ENCODE data around the gene NOX5. TPM values are rescaled to one million over a fixed set of nuclear protein-coding genes. Genes with fewer than 3 reads are reported as not detected.

The NOX5 gene
- total RNA-seq, 1 donor from 2014 or later = 0.14 TPM

DNA sequence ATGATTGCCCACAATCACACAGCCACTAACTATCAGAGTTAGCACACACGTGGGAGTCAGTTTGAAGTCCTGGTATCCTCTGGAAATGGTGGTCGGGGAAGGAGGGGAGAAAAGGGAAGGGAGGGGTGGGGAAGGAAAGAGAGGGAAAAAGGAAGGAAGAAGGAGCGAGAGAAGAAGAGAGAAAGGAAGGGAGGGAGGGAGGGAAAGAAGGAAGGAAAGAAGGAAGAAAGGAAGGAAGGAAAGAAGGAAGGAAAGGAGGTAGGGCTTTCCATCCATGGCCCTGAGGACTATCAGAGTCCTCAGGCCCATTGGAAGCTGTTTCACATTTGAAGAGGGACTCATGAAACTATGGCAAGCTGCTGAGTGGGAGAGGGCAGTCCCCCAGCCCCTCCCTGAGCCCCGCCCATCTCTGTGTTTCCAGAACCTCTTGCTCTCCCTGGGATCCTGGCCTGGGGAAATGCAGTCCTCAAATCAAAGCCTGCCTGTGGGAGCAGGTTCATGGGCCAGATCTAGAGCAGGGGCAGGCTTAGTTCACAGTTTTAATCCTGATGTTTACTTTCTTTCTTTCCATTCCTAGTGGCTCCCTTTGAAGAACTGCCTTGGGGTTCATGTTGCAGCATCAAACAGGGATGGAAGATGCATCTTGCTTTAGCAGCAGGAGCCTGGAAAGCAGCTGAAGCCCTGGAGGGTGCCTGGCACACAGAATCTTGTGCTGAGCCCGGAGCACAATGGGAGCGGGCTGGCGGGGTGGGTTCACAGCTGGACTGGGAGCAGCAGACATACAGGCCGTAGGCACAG lies 79.8 kb downstream of the NOX5 start:
- TF ChIP-seq CTCF (IDR thresholded peaks at IDR 0.05) = no peak

GRCh38 chr15:69095274-69095673 lies 80.8 kb downstream of the NOX5 start:
- Histone ChIP-seq H3K4me3 (no peak overlapping the region), H3K4me1 (no peaks in the 10 kb centered on the region), H3K9me3 (no peaks in the 10 kb centered on the region), H3K36me3 (no peaks in the 10 kb centered on the region), H3K27ac (no peak overlapping the region), H3K27me3 (no peaks in the 10 kb centered on the region)
- no peak for ATAC-seq
- intact Hi-C loops (cut with DNase I) = no loop called here
- TF ChIP-seq CTCF (IDR thresholded peaks at IDR 0.05) = no peak
- DNase-seq = no peak

More for the DNA sequence above, 79.8 kb downstream of the NOX5 start:
- no peak for ATAC-seq
- intact Hi-C loops (cut with DNase I) = no loop called here
- Histone ChIP-seq H3K27ac (no peak overlapping the region), H3K36me3 (no peaks in the 10 kb centered on the region), H3K9me3 (no peaks in the 10 kb centered on the region), H3K4me1 (no peaks in the 10 kb centered on the region), H3K4me3 (no peak overlapping the region), H3K27me3 (no peaks in the 10 kb centered on the region)
- DNase-seq = no peak

- intact Hi-C loops (cut with DNase I) = no loop called here
- no peak overlapping the region for H3K27ac ChIP-seq
- no peak for TF ChIP-seq CTCF (IDR thresholded peaks at IDR 0.05)
- ATAC-seq (no peak), DNase-seq (no peak)
- no peaks in the 10 kb centered on the region for H3K36me3 ChIP-seq
- H3K4me3 ChIP-seq = no peak overlapping the region
- H3K9me3 ChIP-seq = no peaks in the 10 kb centered on the region
- H3K4me1 ChIP-seq = no peaks in the 10 kb centered on the region
- no peaks in the 10 kb centered on the region for H3K27me3 ChIP-seq
Observed at GRCh38 chr15:69096196-69096595, 81.7 kb downstream of the NOX5 start.

DNA sequence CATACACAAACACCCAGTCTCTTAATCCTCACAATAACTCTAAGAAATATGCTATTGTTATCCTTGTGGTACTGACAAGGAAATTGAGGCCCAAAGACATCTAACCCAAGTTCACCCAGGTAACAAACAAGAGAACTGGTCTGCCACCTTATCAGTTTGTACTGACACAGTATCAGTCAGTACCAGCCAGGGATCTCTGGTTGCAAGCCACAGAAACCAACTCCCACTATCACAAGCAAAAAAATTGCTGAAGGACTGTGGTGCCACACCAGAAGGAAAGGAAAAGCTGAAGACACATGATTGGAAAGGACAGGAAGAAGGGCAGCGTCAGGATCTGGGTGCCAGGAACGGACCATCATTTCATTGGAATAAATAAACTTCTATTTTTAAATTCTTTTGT lies 82.1 kb downstream of the NOX5 start:
- ATAC-seq (no peak), DNase-seq (no peak)
- no peak overlapping the region for H3K27ac ChIP-seq
- H3K4me1 ChIP-seq = no peaks in the 10 kb centered on the region
- H3K4me3 ChIP-seq = no peak overlapping the region
- H3K9me3 ChIP-seq = no peaks in the 10 kb centered on the region
- no peaks in the 10 kb centered on the region for H3K27me3 ChIP-seq
- intact Hi-C loops (cut with DNase I) = no loop called here
- TF ChIP-seq CTCF (IDR thresholded peaks at IDR 0.05) = no peak
- no peaks in the 10 kb centered on the region for H3K36me3 ChIP-seq

DNA sequence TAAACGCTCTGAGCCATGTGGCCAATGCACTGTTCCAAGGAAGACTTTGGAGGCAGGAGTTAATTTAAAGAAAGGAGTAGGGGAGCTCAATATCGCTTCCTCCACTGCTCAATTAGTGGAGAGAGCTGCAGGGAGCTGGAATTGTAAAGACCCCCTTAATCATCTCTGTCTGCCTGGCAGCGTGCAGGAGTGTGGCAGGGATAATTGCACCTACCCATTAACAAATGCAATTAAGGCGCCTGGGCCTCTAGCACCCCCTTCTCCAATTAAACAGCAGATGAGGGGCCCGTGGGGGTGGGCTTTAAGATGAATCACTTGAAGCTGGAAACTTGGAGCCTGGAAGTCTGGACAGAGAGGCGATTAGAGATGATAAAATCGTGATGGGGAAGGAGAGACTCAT lies 84.3 kb downstream of the NOX5 start:
- no peak overlapping the region for H3K27ac ChIP-seq
- no peak for TF ChIP-seq CTCF (IDR thresholded peaks at IDR 0.05)
- intact Hi-C loops (cut with DNase I) = no loop called here
- no peak for DNase-seq
- no peaks in the 10 kb centered on the region for H3K4me1 ChIP-seq
- H3K9me3 ChIP-seq = no peaks in the 10 kb centered on the region
- H3K36me3 ChIP-seq = no peaks in the 10 kb centered on the region
- ATAC-seq = no peak
- H3K27me3 ChIP-seq = no peaks in the 10 kb centered on the region
- no peak overlapping the region for H3K4me3 ChIP-seq
